ENCODE measurements around the gene GDF7. TPM values are rescaled to one million over a fixed set of nuclear protein-coding genes. Genes with fewer than 3 reads are reported as not detected.
A peak's percentile ranks its signal among the peaks of the same experiment; 100 is the strongest.
"Not testable (repeated sequence)": the region's sequence is repeated elsewhere in the genome, so short reads cannot be mapped to it uniquely, and the experiment has no call there.

GDF7 gene
- polyA plus RNA-seq, 1 donor, result 0.13 TPM

DNA sequence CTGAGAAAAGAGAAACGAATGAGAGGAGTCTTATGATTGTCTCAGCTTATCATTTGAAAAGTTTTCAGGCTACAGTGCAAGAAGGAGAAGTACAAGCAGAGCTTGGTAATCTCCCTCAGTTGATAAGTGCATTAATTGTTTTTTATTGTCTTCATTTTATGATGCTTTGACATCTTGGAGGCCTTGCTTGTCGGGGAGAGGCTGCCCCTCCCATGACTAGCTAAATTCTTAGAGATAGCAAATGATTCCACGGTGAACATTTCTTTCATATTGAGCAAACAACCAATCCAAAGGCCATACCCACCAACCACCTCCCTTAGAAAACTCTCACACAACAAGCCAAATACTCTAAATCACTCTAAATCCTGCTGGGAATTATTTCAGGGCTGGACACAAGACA is 39.8 kb downstream of the GDF7 start:
- WGBS (ENCODE audit: insufficient coverage, low lambda C conversion rate), result 14% methylated on average over 1 of the region's 3 CpGs
- peak in 1 of 2 donors; percentile 37 for DNase-seq
- Histone ChIP-seq H3K36me3 (ENCODE audit: control insufficient read depth, insufficient read depth, low read length) (no peaks in the 10 kb centered on the region), H3K27me3 (ENCODE audit: control insufficient read depth, insufficient read depth, low read length) (no peaks in the 10 kb centered on the region), H3K4me1 (ENCODE audit: control insufficient read depth, insufficient read depth, low read length) (no peaks in the 10 kb centered on the region), H3K9me3 (ENCODE audit: control insufficient read depth, low read depth, low read length) (peaks cover 4% of the 10 kb centered on the region), H3K4me3 (ENCODE audit: low read length) (no peak overlapping the region), H3K27ac (ENCODE audit: low read length) (no peak overlapping the region)

- WGBS (ENCODE audit: insufficient coverage, low lambda C conversion rate), result no CpG with 5 or more reads among the region's 4 CpGs
- peaks cover 4% of the 10 kb centered on the region for H3K9me3 ChIP-seq (ENCODE audit: control insufficient read depth, low read depth, low read length)
- no peak overlapping the region for H3K27ac ChIP-seq (ENCODE audit: low read length)
- no peak overlapping the region for H3K4me3 ChIP-seq (ENCODE audit: low read length)
- DNase-seq, result no peak
- H3K4me1 ChIP-seq (ENCODE audit: control insufficient read depth, insufficient read depth, low read length), result no peaks in the 10 kb centered on the region
- no peaks in the 10 kb centered on the region for H3K36me3 ChIP-seq (ENCODE audit: control insufficient read depth, insufficient read depth, low read length)
- no peaks in the 10 kb centered on the region for H3K27me3 ChIP-seq (ENCODE audit: control insufficient read depth, insufficient read depth, low read length)
These were observed 40.7 kb downstream of the GDF7 start for GRCh38 chr2:20707601-20708000.

GRCh38 chr2:20711641-20712040 is 44.7 kb downstream of the GDF7 start:
- not testable (repeated sequence) for H3K4me1 ChIP-seq (ENCODE audit: control insufficient read depth, insufficient read depth, low read length); DNase-seq; H3K4me3 ChIP-seq (ENCODE audit: low read length); H3K36me3 ChIP-seq (ENCODE audit: control insufficient read depth, insufficient read depth, low read length); H3K27ac ChIP-seq (ENCODE audit: low read length); H3K9me3 ChIP-seq (ENCODE audit: control insufficient read depth, low read depth, low read length); H3K27me3 ChIP-seq (ENCODE audit: control insufficient read depth, insufficient read depth, low read length)
- WGBS (ENCODE audit: insufficient coverage, low lambda C conversion rate), result no CpG with 5 or more reads among the region's 7 CpGs

GRCh38 chr2:20713585-20713984 is 46.6 kb downstream of the GDF7 start:
- H3K4me3 ChIP-seq (ENCODE audit: low read length); H3K27me3 ChIP-seq (ENCODE audit: control insufficient read depth, insufficient read depth, low read length); H3K27ac ChIP-seq (ENCODE audit: low read length); H3K4me1 ChIP-seq (ENCODE audit: control insufficient read depth, insufficient read depth, low read length); DNase-seq; H3K36me3 ChIP-seq (ENCODE audit: control insufficient read depth, insufficient read depth, low read length): not testable (repeated sequence)
- H3K9me3 ChIP-seq (ENCODE audit: control insufficient read depth, low read depth, low read length), result peaks cover 10% of the 10 kb centered on the region
- WGBS (ENCODE audit: insufficient coverage, low lambda C conversion rate), result 83% methylated on average over 2 of the region's 3 CpGs

GRCh38 chr2:20714412-20714811 is 47.5 kb downstream of the GDF7 start:
- not testable (repeated sequence) for H3K36me3 ChIP-seq (ENCODE audit: control insufficient read depth, insufficient read depth, low read length); H3K4me3 ChIP-seq (ENCODE audit: low read length); H3K27me3 ChIP-seq (ENCODE audit: control insufficient read depth, insufficient read depth, low read length); DNase-seq; H3K27ac ChIP-seq (ENCODE audit: low read length); H3K4me1 ChIP-seq (ENCODE audit: control insufficient read depth, insufficient read depth, low read length)
- no CpG with 5 or more reads among the region's 2 CpGs for WGBS (ENCODE audit: insufficient coverage, low lambda C conversion rate)
- H3K9me3 ChIP-seq (ENCODE audit: control insufficient read depth, low read depth, low read length), result peaks cover 10% of the 10 kb centered on the region

DNA sequence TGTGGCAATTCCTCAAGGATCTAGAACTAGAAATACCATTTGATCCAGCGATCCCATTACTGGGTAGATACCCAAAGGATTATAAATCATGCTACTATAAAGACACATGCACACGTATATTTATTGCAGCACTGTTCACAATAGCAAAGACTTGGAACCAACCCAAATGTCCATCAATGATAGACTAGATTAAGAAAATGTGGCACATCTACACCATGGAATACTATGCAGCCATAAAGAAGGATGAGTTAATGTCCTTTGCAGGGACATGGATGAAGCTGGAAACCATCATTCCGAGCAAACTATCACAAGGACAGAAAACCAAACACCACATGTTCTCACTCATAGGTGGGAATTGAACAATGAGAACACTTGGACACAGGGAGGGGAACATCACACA is 49.2 kb downstream of the GDF7 start:
- DNase-seq; H3K27ac ChIP-seq (ENCODE audit: low read length); H3K4me3 ChIP-seq (ENCODE audit: low read length); H3K4me1 ChIP-seq (ENCODE audit: control insufficient read depth, insufficient read depth, low read length); H3K27me3 ChIP-seq (ENCODE audit: control insufficient read depth, insufficient read depth, low read length); H3K36me3 ChIP-seq (ENCODE audit: control insufficient read depth, insufficient read depth, low read length): not testable (repeated sequence)
- no CpG with 5 or more reads among the region's 3 CpGs for WGBS (ENCODE audit: insufficient coverage, low lambda C conversion rate)
- H3K9me3 ChIP-seq (ENCODE audit: control insufficient read depth, low read depth, low read length), result peaks cover 10% of the 10 kb centered on the region

- no peaks in the 10 kb centered on the region for H3K4me1 ChIP-seq (ENCODE audit: control insufficient read depth, insufficient read depth, low read length)
- no CpG with 5 or more reads among the region's 1 CpG for WGBS (ENCODE audit: insufficient coverage, low lambda C conversion rate)
- no peak for DNase-seq
- H3K27ac ChIP-seq (ENCODE audit: low read length), result no peak overlapping the region
- H3K36me3 ChIP-seq (ENCODE audit: control insufficient read depth, insufficient read depth, low read length), result no peaks in the 10 kb centered on the region
- no peak overlapping the region for H3K4me3 ChIP-seq (ENCODE audit: low read length)
- no peaks in the 10 kb centered on the region for H3K27me3 ChIP-seq (ENCODE audit: control insufficient read depth, insufficient read depth, low read length)
- peaks cover 6% of the 10 kb centered on the region for H3K9me3 ChIP-seq (ENCODE audit: control insufficient read depth, low read depth, low read length)
These were observed 50.7 kb downstream of the GDF7 start for GRCh38 chr2:20717641-20718040.

GRCh38 chr2:20722592-20723240 is 55.8 kb downstream of the GDF7 start:
- no peak overlapping the region for H3K27ac ChIP-seq (ENCODE audit: low read length)
- H3K36me3 ChIP-seq (ENCODE audit: control insufficient read depth, insufficient read depth, low read length), result peaks cover 7% of the 10 kb centered on the region
- no peak for DNase-seq
- no peaks in the 10 kb centered on the region for H3K27me3 ChIP-seq (ENCODE audit: control insufficient read depth, insufficient read depth, low read length)
- H3K9me3 ChIP-seq (ENCODE audit: control insufficient read depth, low read depth, low read length), result peaks cover under 1% of the 10 kb centered on the region
- H3K4me1 ChIP-seq (ENCODE audit: control insufficient read depth, insufficient read depth, low read length), result peaks cover 1% of the 10 kb centered on the region
- H3K4me3 ChIP-seq (ENCODE audit: low read length), result no peak overlapping the region
- whole genome bisulfite sequencing (ENCODE audit: insufficient coverage, low lambda C conversion rate), result no CpG with 5 or more reads among the region's 1 CpG

DNA sequence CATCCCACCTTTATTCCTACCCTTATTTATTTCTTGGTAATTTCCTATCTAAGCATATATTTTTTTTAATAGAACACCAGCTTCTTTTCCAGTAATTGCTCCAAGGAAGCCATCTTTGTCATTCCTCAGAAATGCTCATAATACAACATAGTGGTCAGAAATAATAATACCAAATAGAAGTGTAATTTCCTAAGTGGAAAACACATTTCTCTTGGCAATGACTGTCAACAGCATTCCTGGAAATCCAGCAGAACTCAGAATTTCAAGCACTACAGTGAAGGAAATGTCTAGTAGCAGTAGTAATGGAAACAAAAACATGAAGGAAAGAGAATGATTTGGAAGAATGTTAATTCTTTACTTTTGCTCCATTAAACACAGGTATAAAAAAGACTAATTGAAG is 56.6 kb downstream of the GDF7 start:
- Histone ChIP-seq H3K9me3 (ENCODE audit: control insufficient read depth, low read depth, low read length) (no peaks in the 10 kb centered on the region), H3K27me3 (ENCODE audit: control insufficient read depth, insufficient read depth, low read length) (no peaks in the 10 kb centered on the region), H3K4me3 (ENCODE audit: low read length) (no peak overlapping the region), H3K27ac (ENCODE audit: low read length) (no peak overlapping the region), H3K36me3 (ENCODE audit: control insufficient read depth, insufficient read depth, low read length) (peaks cover 7% of the 10 kb centered on the region), H3K4me1 (ENCODE audit: control insufficient read depth, insufficient read depth, low read length) (peaks cover 8% of the 10 kb centered on the region)
- no peak for DNase-seq

GRCh38 chr2:20724500-20725053 is 57.6 kb downstream of the GDF7 start:
- peaks cover 10% of the 10 kb centered on the region for H3K4me1 ChIP-seq (ENCODE audit: control insufficient read depth, insufficient read depth, low read length)
- H3K4me3 ChIP-seq (ENCODE audit: low read length), result no peak overlapping the region
- no peak overlapping the region for H3K27ac ChIP-seq (ENCODE audit: low read length)
- no peaks in the 10 kb centered on the region for H3K9me3 ChIP-seq (ENCODE audit: control insufficient read depth, low read depth, low read length)
- WGBS (ENCODE audit: insufficient coverage, low lambda C conversion rate), result 100% methylated on average over 1 of the region's 3 CpGs
- no peak for DNase-seq
- H3K36me3 ChIP-seq (ENCODE audit: control insufficient read depth, insufficient read depth, low read length), result peaks cover 7% of the 10 kb centered on the region
- H3K27me3 ChIP-seq (ENCODE audit: control insufficient read depth, insufficient read depth, low read length), result no peaks in the 10 kb centered on the region

- Histone ChIP-seq H3K27ac (ENCODE audit: low read length) (no peak overlapping the region), H3K4me3 (ENCODE audit: low read length) (no peak overlapping the region), H3K36me3 (ENCODE audit: control insufficient read depth, insufficient read depth, low read length) (peaks cover 7% of the 10 kb centered on the region), H3K27me3 (ENCODE audit: control insufficient read depth, insufficient read depth, low read length) (no peaks in the 10 kb centered on the region), H3K9me3 (ENCODE audit: control insufficient read depth, low read depth, low read length) (no peaks in the 10 kb centered on the region), H3K4me1 (ENCODE audit: control insufficient read depth, insufficient read depth, low read length) (peaks cover 10% of the 10 kb centered on the region)
- no peak for DNase-seq
- no CpG with 5 or more reads among the region's 2 CpGs for WGBS (ENCODE audit: insufficient coverage, low lambda C conversion rate)
These were observed 58.8 kb downstream of the GDF7 start for GRCh38 chr2:20725782-20726181.
